NCI-H345 treated with DMSO at 0.1 percent for 48 hours (cell line): ENCODE measurements around the gene CCL14.
"Not testable (repeated sequence)": the region's sequence is repeated elsewhere in the genome, so short reads cannot be mapped to it uniquely, and the experiment has no call there.

Experiments used
- DNase-seq: peaks from one replicate; lab custom pipeline; 2025; ENCODE audit not compliant: unreplicated experiment; lab: John Stamatoyannopoulos, UW

The CCL14 gene

GRCh38 chr17:35986643-35987042 lies at the start of gene CCL14:
CCL14 (minus strand) TSS chr17:35986729; CDS start chr17:35986649, 80 bp downstream.
- no peak for DNase-seq

DNA sequence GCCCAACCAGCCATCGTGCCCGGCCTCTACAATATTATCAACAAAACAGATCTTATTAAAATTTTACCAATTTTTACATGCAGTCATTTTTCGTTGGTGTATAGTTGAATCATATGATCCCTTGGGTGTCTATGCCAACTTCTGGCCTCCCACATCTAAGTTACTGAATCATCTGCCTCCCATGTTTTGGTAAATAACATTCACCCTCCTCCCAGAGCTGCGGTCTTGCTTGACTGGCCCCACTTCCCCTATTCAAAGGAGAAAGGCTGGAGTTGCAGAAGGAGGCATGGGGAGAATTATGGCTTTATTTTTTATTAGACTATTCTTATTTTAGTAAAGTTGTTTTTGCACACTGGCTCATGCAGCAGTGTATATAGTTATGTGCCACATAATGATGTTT lies 49.7 kb upstream of the CCL14 start:
- no peak for DNase-seq

- DNase-seq = no peak
Observed at GRCh38 chr17:36034127-36034526, 47.6 kb upstream of the CCL14 start.

- DNase-seq = no peak
Observed at GRCh38 chr17:36030956-36031355, 44.4 kb upstream of the CCL14 start.

- DNase-seq = no peak
Observed at GRCh38 chr17:36027761-36028160, 41.2 kb upstream of the CCL14 start.

DNA sequence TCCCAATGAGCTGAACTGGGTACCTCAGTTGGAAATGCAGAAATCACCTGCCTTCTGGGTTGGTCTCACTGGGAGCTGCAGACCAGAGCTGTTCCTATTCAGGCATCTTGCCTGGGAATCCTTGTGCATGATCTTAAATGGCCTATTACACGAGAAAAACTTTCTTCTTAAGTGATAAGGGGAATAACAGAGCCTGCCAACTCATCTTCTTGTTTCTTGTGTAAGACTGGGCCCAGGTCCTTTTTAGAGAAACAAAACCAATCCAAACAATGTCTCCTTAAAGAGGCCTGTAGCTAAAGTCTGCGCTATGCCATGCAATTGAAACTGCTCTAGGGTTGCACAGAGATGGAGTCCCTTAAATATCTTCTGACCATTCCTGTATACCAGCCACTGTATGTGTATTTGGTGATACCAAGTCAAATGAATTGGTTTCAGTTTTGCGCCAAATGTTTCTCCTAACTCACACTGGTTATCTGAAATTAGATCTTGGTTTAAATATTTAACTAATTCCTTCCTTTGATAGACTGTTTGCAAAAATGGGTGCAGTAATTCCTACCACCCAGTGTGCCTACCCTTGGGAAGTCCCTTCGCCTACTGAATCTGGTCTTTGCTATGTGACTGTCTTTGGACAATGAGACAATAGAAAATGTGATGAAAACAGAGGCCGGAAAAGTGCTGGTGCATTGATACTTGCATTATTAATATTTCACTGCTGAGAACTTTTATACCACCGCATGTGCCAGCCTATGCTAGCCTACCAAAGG lies 37.8 kb upstream of the CCL14 start:
- DNase-seq = no peak

DNA sequence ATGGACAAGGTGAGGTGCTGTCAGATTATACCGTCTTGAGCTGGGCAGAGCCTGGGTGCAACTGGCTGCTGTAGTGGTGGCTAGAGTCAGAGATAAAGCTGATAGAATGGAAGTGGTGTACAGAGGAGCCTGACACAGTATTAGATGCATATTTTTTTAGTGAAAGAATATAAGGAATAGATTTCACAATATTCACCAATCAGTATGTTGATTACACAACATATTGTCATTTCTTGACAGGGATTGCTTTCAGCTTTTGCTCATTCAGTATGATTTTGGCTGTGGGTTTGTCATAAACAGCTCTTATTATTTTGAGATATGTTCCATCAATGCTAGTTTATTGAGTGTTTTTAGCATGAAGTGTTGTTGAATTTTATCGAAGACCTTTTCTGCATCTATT lies 32.9 kb upstream of the CCL14 start:
- no peak for DNase-seq

GRCh38 chr17:36017799-36018198 lies 31.3 kb upstream of the CCL14 start, which contains the start of gene CCL23:
CCL23 (minus strand) TSS chr17:36017972; CDS start chr17:36017897, 75 bp downstream.
- no peak for DNase-seq

DNA sequence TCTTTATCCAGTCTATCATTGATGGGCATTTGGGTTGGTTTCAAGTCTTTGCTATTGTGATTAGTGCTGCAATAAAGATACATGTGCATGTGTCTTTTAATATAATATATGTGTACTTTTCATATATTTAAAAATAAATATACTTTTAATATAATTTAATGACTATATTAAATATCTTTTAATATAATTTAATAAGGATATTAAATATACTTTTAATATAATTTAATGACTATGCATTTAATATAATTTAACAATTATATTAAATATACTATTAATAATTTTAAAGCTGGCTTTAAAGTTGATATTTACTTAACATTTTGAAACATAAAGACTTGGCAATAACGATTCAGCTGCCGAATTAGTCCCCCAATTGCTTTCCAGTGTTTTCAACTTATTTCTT lies 30.0 kb upstream of the CCL14 start:
- DNase-seq = no peak

- DNase-seq = not testable (repeated sequence)
Observed at GRCh38 chr17:36015895-36016294, 29.4 kb upstream of the CCL14 start.

- DNase-seq = no peak
Observed at GRCh38 chr17:36014946-36015345, 28.4 kb upstream of the CCL14 start.

GRCh38 chr17:36011201-36011600 lies 24.7 kb upstream of the CCL14 start:
- no peak for DNase-seq

GRCh38 chr17:36008998-36009665 lies 22.6 kb upstream of the CCL14 start:
- DNase-seq = no peak

GRCh38 chr17:36004594-36005108 lies 18.1 kb upstream of the CCL14 start:
- DNase-seq = no peak

GRCh38 chr17:36002631-36003030 lies 16.1 kb upstream of the CCL14 start:
- no peak for DNase-seq

DNA sequence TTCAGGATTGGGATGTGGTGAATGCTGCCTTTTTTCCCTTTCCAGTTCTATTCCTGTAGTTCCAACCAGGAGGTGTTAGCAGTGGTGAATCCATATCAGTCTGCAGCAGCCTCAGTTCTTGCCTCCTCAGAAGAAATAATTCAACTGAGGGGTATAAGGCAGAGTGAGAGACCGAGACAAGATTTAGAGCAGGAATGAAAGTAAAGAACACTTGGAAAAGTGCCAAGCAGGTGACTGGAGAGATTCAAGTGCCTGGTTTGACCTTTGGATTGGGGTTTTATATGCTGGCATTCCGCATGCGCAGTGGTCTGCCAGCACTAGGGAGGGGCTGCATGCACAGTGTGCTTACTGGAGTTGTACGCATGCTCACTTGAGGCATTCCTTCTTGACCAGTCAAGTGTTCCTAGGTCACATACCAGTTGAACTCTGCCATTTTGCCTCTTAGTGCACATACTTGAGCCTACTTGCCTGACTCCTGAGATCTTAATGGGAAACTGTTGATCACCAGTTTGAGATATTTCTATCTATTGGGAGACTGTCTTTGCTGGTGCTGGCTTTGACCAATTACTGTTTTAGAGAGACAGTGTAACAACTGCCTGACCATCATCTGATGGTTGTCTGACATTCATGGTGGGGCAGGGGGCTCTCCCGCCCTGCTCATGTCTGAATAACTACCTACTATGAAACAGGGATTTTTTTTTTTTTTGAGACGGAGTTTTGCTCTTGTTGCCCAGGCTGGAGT lies 15.5 kb upstream of the CCL14 start:
- no peak for DNase-seq

- no peak for DNase-seq
Observed at GRCh38 chr17:36001110-36001771, 14.7 kb upstream of the CCL14 start, which contains the start of gene CCL15. CCL15 (minus strand) TSS chr17:36001553; CDS start chr17:36001492, 61 bp downstream.

- DNase-seq = no peak
Observed at GRCh38 chr17:36000732-36001109, 14.2 kb upstream of the CCL14 start.

DNA sequence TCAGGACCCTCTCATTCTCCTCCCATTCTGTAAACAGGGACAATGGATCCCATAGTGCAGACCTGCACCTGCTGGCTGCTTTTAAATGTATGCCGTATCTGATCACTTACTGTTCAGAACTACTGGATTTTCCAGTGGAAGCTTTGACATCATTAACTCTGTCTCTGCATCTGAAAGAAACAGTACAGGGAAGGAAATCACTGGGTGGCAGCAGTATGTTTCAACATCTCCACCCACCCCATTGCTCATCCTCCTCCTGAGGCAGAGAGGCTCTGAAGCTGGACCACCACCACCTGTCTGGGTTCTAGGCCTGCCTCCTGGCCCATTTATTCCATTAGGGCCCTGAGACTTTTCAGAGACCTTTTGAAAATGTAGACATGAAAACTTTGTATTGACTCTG lies 12.2 kb upstream of the CCL14 start:
- DNase-seq = no peak

DNA sequence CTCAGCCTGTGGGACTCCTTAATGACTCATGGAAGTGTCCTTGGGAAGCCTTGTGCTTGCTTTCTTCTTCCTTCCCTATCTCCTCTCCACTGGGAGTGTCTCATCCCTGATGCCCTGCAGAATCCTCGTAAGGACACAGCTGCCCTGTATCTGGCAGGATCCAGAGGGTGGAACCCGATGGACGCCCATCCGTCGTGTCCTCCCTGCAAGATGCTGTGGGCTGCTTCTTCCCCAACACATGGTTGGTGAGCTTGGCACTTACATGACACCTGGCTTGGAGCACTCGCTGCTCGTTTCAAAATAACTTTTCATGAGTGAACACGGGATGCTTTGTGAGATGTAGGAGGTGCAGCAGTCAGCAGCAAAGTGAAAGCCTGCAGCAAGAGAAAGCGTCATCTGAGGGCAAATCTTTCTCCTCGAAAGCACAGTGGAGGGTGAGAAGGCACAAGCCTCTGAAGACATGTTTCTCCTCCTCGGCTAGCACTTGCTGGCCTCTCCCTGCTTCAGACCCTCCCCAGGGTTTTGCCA lies 11.6 kb upstream of the CCL14 start:
- DNase-seq = no peak

DNA sequence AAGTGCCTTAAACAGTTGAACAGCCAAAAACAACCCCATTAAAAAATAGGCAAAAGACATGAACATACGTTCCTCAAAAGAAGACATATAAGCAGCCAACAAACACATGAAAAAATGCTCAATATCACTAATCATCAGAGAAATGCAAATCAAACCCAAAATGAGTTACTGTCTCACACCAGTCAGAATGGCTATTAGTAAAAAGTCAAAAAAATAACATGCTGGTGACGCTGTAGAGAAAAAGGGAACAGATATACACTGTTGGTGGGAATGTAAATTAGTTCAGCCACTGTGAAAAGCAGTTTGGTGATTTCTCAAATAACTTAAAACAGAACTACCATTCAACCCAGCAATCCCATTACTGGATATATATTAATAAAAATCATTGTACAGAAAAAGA lies 8.8 kb upstream of the CCL14 start:
- DNase-seq = not testable (repeated sequence)
